Measurements from ENCODE around the gene GLB1L3. TPM values are rescaled to one million over a fixed set of nuclear protein-coding genes. Genes with fewer than 3 reads are reported as not detected.

GLB1L3 gene
- total RNA-seq, 4 donors from 2014 or later: 5.1 to 6.1 (median 5.9) TPM

- no peak overlapping the region for H3K4me3 ChIP-seq
- no peak for DNase-seq (ENCODE audit: low spot score in 2 of 2)
- H3K27me3 ChIP-seq: peaks cover 3% of the 10 kb centered on the region
- 53% methylated on average over 7 of the region's 12 CpGs for whole genome bisulfite sequencing
- no peak for TF ChIP-seq POLR2AphosphoS5 (IDR thresholded peaks at IDR 0.05)
- TF ChIP-seq EP300 (IDR thresholded peaks at IDR 0.05): no peak
- TF ChIP-seq POLR2A (IDR thresholded peaks at IDR 0.05): no peak
- no peak for TF ChIP-seq CTCF (IDR thresholded peaks at IDR 0.05)
- H3K36me3 ChIP-seq: no peaks in the 10 kb centered on the region
- H3K4me1 ChIP-seq: no peaks in the 10 kb centered on the region
- no peak overlapping the region for H3K27ac ChIP-seq
- no peaks in the 10 kb centered on the region for H3K9me3 ChIP-seq
These were observed 13.6 kb downstream of the GLB1L3 start for GRCh38 chr11:134289789-134290188.

GRCh38 chr11:134290646-134291045 is 14.5 kb downstream of the GLB1L3 start:
- H3K9me3 ChIP-seq: no peaks in the 10 kb centered on the region
- no peaks in the 10 kb centered on the region for H3K36me3 ChIP-seq
- no peak overlapping the region for H3K4me3 ChIP-seq
- DNase-seq (ENCODE audit: low spot score in 2 of 2): no peak
- peaks cover 3% of the 10 kb centered on the region for H3K27me3 ChIP-seq
- no peak overlapping the region for H3K27ac ChIP-seq
- TF ChIP-seq CTCF (IDR thresholded peaks at IDR 0.05) (no peak), POLR2A (IDR thresholded peaks at IDR 0.05) (no peak), POLR2AphosphoS5 (IDR thresholded peaks at IDR 0.05) (no peak), EP300 (IDR thresholded peaks at IDR 0.05) (no peak)
- 87% methylated on average over 7 of the region's 7 CpGs for WGBS
- H3K4me1 ChIP-seq: no peaks in the 10 kb centered on the region

GRCh38 chr11:134291196-134291595 is 15.0 kb downstream of the GLB1L3 start:
- Histone ChIP-seq H3K36me3 (no peaks in the 10 kb centered on the region), H3K4me3 (no peak overlapping the region), H3K4me1 (no peaks in the 10 kb centered on the region), H3K27me3 (peaks cover 3% of the 10 kb centered on the region), H3K9me3 (no peaks in the 10 kb centered on the region), H3K27ac (no peak overlapping the region)
- TF ChIP-seq CTCF (IDR thresholded peaks at IDR 0.05): no peak
- TF ChIP-seq EP300 (IDR thresholded peaks at IDR 0.05): no peak
- no peak for TF ChIP-seq POLR2A (IDR thresholded peaks at IDR 0.05)
- no peak for TF ChIP-seq POLR2AphosphoS5 (IDR thresholded peaks at IDR 0.05)
- DNase-seq (ENCODE audit: low spot score in 2 of 2): no peak
- WGBS: 90% methylated on average over 6 of the region's 6 CpGs

GRCh38 chr11:134292661-134293060 is 16.5 kb downstream of the GLB1L3 start:
- no peaks in the 10 kb centered on the region for H3K36me3 ChIP-seq
- WGBS: 81% methylated on average over 13 of the region's 15 CpGs
- H3K9me3 ChIP-seq: no peaks in the 10 kb centered on the region
- H3K27me3 ChIP-seq: peaks cover 3% of the 10 kb centered on the region
- TF ChIP-seq EP300 (IDR thresholded peaks at IDR 0.05) (no peak), POLR2A (IDR thresholded peaks at IDR 0.05) (no peak), POLR2AphosphoS5 (IDR thresholded peaks at IDR 0.05) (no peak)
- H3K4me1 ChIP-seq: no peaks in the 10 kb centered on the region
- H3K4me3 ChIP-seq: no peak overlapping the region
- no peak for DNase-seq (ENCODE audit: low spot score in 2 of 2)
- H3K27ac ChIP-seq: no peak overlapping the region

GRCh38 chr11:134293119-134294113 is 17.2 kb downstream of the GLB1L3 start:
- H3K36me3 ChIP-seq: no peaks in the 10 kb centered on the region
- no peak overlapping the region for H3K27ac ChIP-seq
- no peak for TF ChIP-seq POLR2AphosphoS5 (IDR thresholded peaks at IDR 0.05)
- TF ChIP-seq CTCF (IDR thresholded peaks at IDR 0.05): no peak
- TF ChIP-seq EP300 (IDR thresholded peaks at IDR 0.05): no peak
- no peak for TF ChIP-seq POLR2A (IDR thresholded peaks at IDR 0.05)
- no peak for DNase-seq (ENCODE audit: low spot score in 2 of 2)
- H3K27me3 ChIP-seq: peaks cover 3% of the 10 kb centered on the region
- 79% methylated on average over 17 of the region's 20 CpGs for WGBS
- no peaks in the 10 kb centered on the region for H3K4me1 ChIP-seq
- no peaks in the 10 kb centered on the region for H3K9me3 ChIP-seq
- no peak overlapping the region for H3K4me3 ChIP-seq
